ENCODE measurements around the gene CBX8. TPM values are rescaled to one million over a fixed set of nuclear protein-coding genes. Genes with fewer than 3 reads are reported as not detected.

Gene CBX8
- total RNA-seq, 3 donors from 2014 or later (not counting 1 experiment from before 2014, with no cell fraction given) = 4.0 to 6.4 (median 5.8) TPM

DNA sequence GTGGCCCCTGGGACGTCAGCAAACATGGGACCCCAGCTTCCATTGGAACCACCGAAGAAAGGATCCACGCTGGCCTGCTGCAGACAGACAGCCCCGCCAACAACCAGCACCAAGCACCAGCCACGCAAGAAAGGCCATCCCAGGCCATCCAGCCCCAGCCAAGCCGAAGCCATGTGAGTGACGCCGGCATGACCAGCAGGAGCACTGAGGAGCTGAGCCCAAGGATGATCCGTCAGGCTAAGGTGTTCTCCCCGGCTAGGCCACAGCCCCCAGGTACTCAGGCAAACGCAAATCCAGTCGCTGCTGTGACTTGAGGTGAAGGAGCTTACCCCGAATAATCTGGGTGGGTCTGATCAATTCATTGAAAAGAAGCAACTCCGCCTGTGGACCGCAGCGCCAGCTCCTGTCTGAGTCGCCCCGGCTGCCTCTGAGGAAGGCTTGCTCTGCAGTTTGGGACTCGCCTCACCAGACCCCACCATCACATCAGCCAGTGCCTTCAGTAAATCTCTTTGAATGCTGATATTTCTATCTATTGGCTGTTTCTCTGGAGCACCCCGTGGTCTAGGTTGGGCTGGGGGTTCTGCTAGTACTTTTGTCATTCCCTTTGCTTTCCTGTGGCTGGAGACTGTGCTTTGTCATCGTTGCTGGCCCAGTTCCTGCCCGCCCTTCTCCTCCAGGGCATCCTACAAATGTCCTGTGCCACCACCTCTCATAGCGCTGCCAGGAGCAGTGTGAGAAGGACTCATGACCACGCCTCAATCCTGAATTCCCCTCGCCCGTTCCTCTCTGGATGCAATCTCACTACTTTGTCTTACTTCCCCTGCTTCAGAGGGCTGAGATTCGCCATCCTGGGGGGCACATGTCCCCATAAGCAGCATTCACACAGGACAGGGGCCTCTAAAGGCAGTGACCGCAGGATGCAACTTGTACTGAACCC is 27.0 kb downstream of the CBX8 start:
- DNase-seq = no peak
- Histone ChIP-seq H3K9me3 (ENCODE audit: control insufficient read depth, insufficient read depth, low read length) (no peaks in the 10 kb centered on the region), H3K27me3 (ENCODE audit: control insufficient read depth, insufficient read depth, low read length) (no peaks in the 10 kb centered on the region), H3K27ac (ENCODE audit: low read length) (no peak overlapping the region), H3K36me3 (ENCODE audit: control insufficient read depth, insufficient read depth, low read length) (no peaks in the 10 kb centered on the region), H3K4me3 (ENCODE audit: low read length) (no peak overlapping the region), H3K4me1 (ENCODE audit: control insufficient read depth, insufficient read depth, low read length) (no peaks in the 10 kb centered on the region)
- Mint-ChIP-seq H3K36me3 (no peaks in the 10 kb centered on the region), H3K4me1 (no peaks in the 10 kb centered on the region), H3K27ac (no peak overlapping the region), H3K27me3 (ENCODE audit: low read depth in 2 of 2) (peaks cover 35 to 43% of the 10 kb centered on the region in 2 donors), H3K4me3 (no peak overlapping the region), H3K9me3 (no peaks in the 10 kb centered on the region)
- ATAC-seq = no peak
- 75% methylated on average over 28 of the region's 28 CpGs for WGBS (ENCODE audit: insufficient coverage)
- intact Hi-C loops (cut with micrococcal nuclease) = no loop called here
- TF ChIP-seq, protein P1, sequence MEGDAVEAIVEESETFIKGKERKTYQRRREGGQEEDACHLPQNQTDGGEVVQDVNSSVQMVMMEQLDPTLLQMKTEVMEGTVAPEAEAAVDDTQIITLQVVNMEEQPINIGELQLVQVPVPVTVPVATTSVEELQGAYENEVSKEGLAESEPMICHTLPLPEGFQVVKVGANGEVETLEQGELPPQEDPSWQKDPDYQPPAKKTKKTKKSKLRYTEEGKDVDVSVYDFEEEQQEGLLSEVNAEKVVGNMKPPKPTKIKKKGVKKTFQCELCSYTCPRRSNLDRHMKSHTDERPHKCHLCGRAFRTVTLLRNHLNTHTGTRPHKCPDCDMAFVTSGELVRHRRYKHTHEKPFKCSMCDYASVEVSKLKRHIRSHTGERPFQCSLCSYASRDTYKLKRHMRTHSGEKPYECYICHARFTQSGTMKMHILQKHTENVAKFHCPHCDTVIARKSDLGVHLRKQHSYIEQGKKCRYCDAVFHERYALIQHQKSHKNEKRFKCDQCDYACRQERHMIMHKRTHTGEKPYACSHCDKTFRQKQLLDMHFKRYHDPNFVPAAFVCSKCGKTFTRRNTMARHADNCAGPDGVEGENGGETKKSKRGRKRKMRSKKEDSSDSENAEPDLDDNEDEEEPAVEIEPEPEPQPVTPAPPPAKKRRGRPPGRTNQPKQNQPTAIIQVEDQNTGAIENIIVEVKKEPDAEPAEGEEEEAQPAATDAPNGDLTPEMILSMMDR (IDR thresholded peaks at IDR 0.05) = no peak

GRCh38 chr17:79765708-79766107 is 31.2 kb downstream of the CBX8 start:
- H3K27ac Mint-ChIP-seq = no peak overlapping the region
- H3K27ac ChIP-seq (ENCODE audit: low read length) = no peak overlapping the region
- no peak overlapping the region for H3K4me3 ChIP-seq (ENCODE audit: low read length)
- H3K4me1 ChIP-seq (ENCODE audit: control insufficient read depth, insufficient read depth, low read length) = no peaks in the 10 kb centered on the region
- intact Hi-C loops (cut with micrococcal nuclease) = no loop called here
- H3K27me3 ChIP-seq (ENCODE audit: control insufficient read depth, insufficient read depth, low read length) = no peaks in the 10 kb centered on the region
- TF ChIP-seq, protein P1 (IDR thresholded peaks at IDR 0.05) = no peak
- no peaks in the 10 kb centered on the region for H3K4me1 Mint-ChIP-seq
- 100% methylated on average over 1 of the region's 3 CpGs for whole genome bisulfite sequencing (ENCODE audit: insufficient coverage)
- DNase-seq (no peak), ATAC-seq (no peak)
- no peaks in the 10 kb centered on the region for H3K9me3 ChIP-seq (ENCODE audit: control insufficient read depth, insufficient read depth, low read length)
- peaks cover 20 to 23% of the 10 kb centered on the region in 2 donors for H3K27me3 Mint-ChIP-seq (ENCODE audit: low read depth in 2 of 2)
- no peaks in the 10 kb centered on the region for H3K36me3 ChIP-seq (ENCODE audit: control insufficient read depth, insufficient read depth, low read length)
- no peaks in the 10 kb centered on the region for H3K36me3 Mint-ChIP-seq
- no peak overlapping the region for H3K4me3 Mint-ChIP-seq
- no peaks in the 10 kb centered on the region for H3K9me3 Mint-ChIP-seq

DNA sequence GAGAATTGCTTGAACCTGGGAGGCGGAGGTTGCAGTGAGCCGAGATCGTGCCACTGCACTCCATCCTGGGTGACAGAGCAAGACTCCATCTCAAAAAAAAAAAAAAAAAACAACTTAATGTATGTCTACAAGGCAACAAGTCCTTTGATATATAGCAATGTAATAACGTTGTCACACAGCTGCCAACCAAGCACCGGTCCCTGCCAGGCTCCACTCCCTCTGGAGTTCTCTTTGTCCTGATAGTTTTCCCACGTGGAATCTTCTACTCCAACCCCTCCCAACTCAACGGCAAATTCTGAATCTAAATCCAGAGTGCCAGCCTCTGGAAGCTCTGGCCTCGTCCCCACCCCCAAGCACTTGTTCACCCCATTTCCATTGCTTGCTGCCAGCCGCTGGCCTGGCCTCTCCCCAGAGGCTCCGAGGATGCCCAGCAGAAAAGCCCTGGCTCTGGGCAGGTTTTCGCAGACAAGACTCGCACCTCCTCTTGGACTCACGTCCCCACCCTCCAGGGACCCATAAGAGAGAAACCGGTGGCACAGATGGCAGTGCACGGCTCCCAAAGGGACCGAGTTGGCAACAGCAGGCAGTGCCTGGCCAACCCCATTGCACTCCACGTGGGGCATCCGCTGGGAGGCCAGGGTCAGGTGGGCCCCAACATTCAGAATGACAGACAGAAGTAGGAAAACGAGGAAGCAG is 34.8 kb downstream of the CBX8 start:
- no peaks in the 10 kb centered on the region for H3K9me3 ChIP-seq (ENCODE audit: control insufficient read depth, insufficient read depth, low read length)
- H3K4me3 ChIP-seq (ENCODE audit: low read length) = no peak overlapping the region
- Mint-ChIP-seq H3K9me3 (no peaks in the 10 kb centered on the region), H3K27ac (no peak overlapping the region), H3K36me3 (no peaks in the 10 kb centered on the region), H3K27me3 (ENCODE audit: low read depth in 2 of 2) (peaks cover 4 to 18% of the 10 kb centered on the region in 2 donors), H3K4me1 (no peaks in the 10 kb centered on the region), H3K4me3 (no peak overlapping the region)
- TF ChIP-seq, protein P1 (IDR thresholded peaks at IDR 0.05) = no peak
- DNase-seq = no peak
- no peaks in the 10 kb centered on the region for H3K36me3 ChIP-seq (ENCODE audit: control insufficient read depth, insufficient read depth, low read length)
- H3K4me1 ChIP-seq (ENCODE audit: control insufficient read depth, insufficient read depth, low read length) = no peaks in the 10 kb centered on the region
- intact Hi-C loops (cut with micrococcal nuclease) = no loop called here
- no peak for ATAC-seq
- WGBS (ENCODE audit: insufficient coverage) = 82% methylated on average over 16 of the region's 19 CpGs
- H3K27me3 ChIP-seq (ENCODE audit: control insufficient read depth, insufficient read depth, low read length) = no peaks in the 10 kb centered on the region
- H3K27ac ChIP-seq (ENCODE audit: low read length) = no peak overlapping the region

Measured in natural killer cell (primary cell).